Naive thymus-derived CD4-positive, alpha-beta T cell (primary cell): ENCODE measurements around the gene STAT6. TPM values are rescaled to one million over a fixed set of nuclear protein-coding genes. Genes with fewer than 3 reads are reported as not detected.
A peak's percentile ranks its signal among the peaks of the same experiment; 100 is the strongest.

ENCODE experiments used
- ATAC-seq: fragments of 150-1000 bp; cut with Tn5 transposase; 2 replicates; pipeline ENCODE4 v1.10.0; 2021; ENCODE audit warnings: mild to moderate bottlenecking, moderate library complexity
- CTCF ChIA-PET: fragments of 350-600 bp; sonication (Branson Sonifier 250); formaldehyde crosslinking; loops from one replicate; lab custom pipeline; 2021; ENCODE audit warnings: antibody characterized with exemption; lab: Charles Lee
- POLR2A ChIA-PET: fragments of 350-600 bp; sonication (Branson Sonifier 250); formaldehyde crosslinking; loops from one replicate; lab custom pipeline; 2021; ENCODE audit warnings: antibody characterized with exemption, inconsistent platforms; lab: Charles Lee
- DNase-seq, 9 donors: peaks; one replicate each; pipeline versions ENCODE4 v3.0.0 to v3.0.0-alpha.2; 2020 to 2022; ENCODE audit warnings: mixed read lengths in 1 of 9
- H3K27ac ChIP-seq: one replicate; pipeline ENCODE4 v1.7.0; 2013; ENCODE audit warnings: mild to moderate bottlenecking, low read depth, low read length, moderate library complexity
- H3K27me3 ChIP-seq, 2 donors: one replicate each; pipeline ENCODE4 v1.7.0; 2013; ENCODE audit warnings: low read length in 2 of 2, mild to moderate bottlenecking in 2 of 2, moderate library complexity in 2 of 2; ENCODE audit not compliant: control insufficient read depth in 2 of 2, insufficient read depth in 2 of 2
- H3K36me3 ChIP-seq, 3 experiments: 1 replicate in 2 of 3; 2 replicates in 1 of 3; pipeline ENCODE4 v1.7.0; 2013; ENCODE audit warnings: low read length in 3 of 3, mild to moderate bottlenecking in 3 of 3, moderate library complexity in 1 of 3; ENCODE audit not compliant: insufficient read depth in 3 of 3, control insufficient read depth in 2 of 3
- H3K4me1 ChIP-seq, 2 donors: one replicate each; pipeline ENCODE4 v1.7.0; 2013; ENCODE audit warnings: low read length in 2 of 2, mild to moderate bottlenecking in 2 of 2, moderate library complexity in 1 of 2; ENCODE audit not compliant: control insufficient read depth in 2 of 2, insufficient read depth in 2 of 2
- H3K4me3 ChIP-seq: 2 replicates; pipeline ENCODE4 v1.7.0; 2013; ENCODE audit warnings: mild to moderate bottlenecking, low read length
- H3K9me3 ChIP-seq, 3 experiments: 1 replicate in 2 of 3; 2 replicates in 1 of 3; pipeline ENCODE4 v1.7.0; 2013; ENCODE audit warnings: low read length in 3 of 3; ENCODE audit not compliant: control insufficient read depth in 2 of 3
- H3K27ac Mint-ChIP-seq, 9 donors: one replicate each; pipeline ENCODE4 v1.8.0; 2020 to 2022; ENCODE audit warnings: mixed read lengths in 9 of 9, mild to moderate bottlenecking in 8 of 9, moderate library complexity in 5 of 9, inconsistent platforms in 2 of 9
- H3K27me3 Mint-ChIP-seq, 5 donors: one replicate each; pipeline ENCODE4 v1.8.0; 2021 to 2022; ENCODE audit warnings: mixed read lengths in 5 of 5, mild to moderate bottlenecking in 1 of 5
- H3K36me3 Mint-ChIP-seq, 5 donors: one replicate each; pipeline ENCODE4 v1.8.0; 2020 to 2022; ENCODE audit warnings: mixed read lengths in 5 of 5, mild to moderate bottlenecking in 3 of 5, inconsistent platforms in 1 of 5
- H3K4me1 Mint-ChIP-seq, 7 donors: one replicate each; pipeline ENCODE4 v1.8.0; 2020 to 2022; ENCODE audit warnings: mixed read lengths in 7 of 7, mild to moderate bottlenecking in 3 of 7, inconsistent platforms in 1 of 7
- H3K4me3 Mint-ChIP-seq, 10 donors: one replicate each; pipeline ENCODE4 v1.8.0; 2020 to 2022; ENCODE audit warnings: mild to moderate bottlenecking in 10 of 10, mixed read lengths in 10 of 10, moderate library complexity in 6 of 10, inconsistent platforms in 2 of 10
- H3K9me3 Mint-ChIP-seq, 11 donors: one replicate each; pipeline ENCODE4 v1.8.0; 2020 to 2022; ENCODE audit warnings: mixed read lengths in 11 of 11, mild to moderate bottlenecking in 4 of 11, inconsistent platforms in 1 of 11, moderate library complexity in 1 of 11
- intact Hi-C, 2 donors: fragments of 100-400 bp; cut with micrococcal nuclease; formaldehyde crosslinking; loops; one replicate each; pipeline ENCODE4 v1.15.1; 2023
- polyA plus RNA-seq, 2 donors: library from polyadenylated mRNA; unstranded; fragments of 300-500 nt; fragmentation: Illumina TruSeq; gene quantifications; one replicate each; pipeline ENCODE4 v1.2.3, GENCODE V29; 2021
- total RNA-seq, 6 experiments: library from RNA in 5 of 6; stranded (reverse) in 5 of 6; gene quantifications; 1 replicate in 5 of 6; 2 replicates in 1 of 6; pipeline ENCODE4 v1.2.3 and lab custom pipeline; 2021 to 2026

Gene STAT6
- total and polyA plus RNA-seq, 7 experiments from 2014 or later, result 99.3 to 403 (median 231) TPM

GRCh38 chr12:57086493-57087009 lies 24.6 kb downstream of the STAT6 start:
- ChIA-PET POLR2A (interaction anchor here (1.2 to 17.0 kb wide), 2 partner anchors 10 to 19 kb away, joined by 5 to 401 read pairs; partner anchors contain the start of gene STAT6), CTCF (interaction anchor here (1.0 to 1.4 kb wide), 3 partner anchors 12 to 348 kb away, joined by 3 read pairs; no protein-coding TSS in a partner anchor)
- ATAC-seq, result no peak
- H3K27ac Mint-ChIP-seq, result peak overlapping the region; percentile 94 to 98 (median 97)
- Histone ChIP-seq H3K4me3 (peak overlapping the region; percentile 94), H3K27me3 (no peaks in the 10 kb centered on the region), H3K4me1 (peaks cover 18 to 25% of the 10 kb centered on the region in 2 donors), H3K9me3 (no peaks in the 10 kb centered on the region), H3K36me3 (peaks cover 0 to 17% (median 5%) of the 10 kb centered on the region in 3 experiments), H3K27ac (peak overlapping the region; percentile 100)
- DNase-seq, result peak in 6 of 9 donors; percentile 33 to 71 (median 44)
- H3K27me3 Mint-ChIP-seq, result no peaks in the 10 kb centered on the region
- peaks cover 32 to 55% (median 40%) of the 10 kb centered on the region in 7 donors for H3K4me1 Mint-ChIP-seq
- H3K9me3 Mint-ChIP-seq, result peaks cover 0 to 2% (median 0%) of the 10 kb centered on the region in 11 donors
- peaks cover 0 to 4% (median 0%) of the 10 kb centered on the region in 5 donors for H3K36me3 Mint-ChIP-seq
- H3K4me3 Mint-ChIP-seq, result peak overlapping the region; percentile 90 to 98 (median 94)
- intact Hi-C loops, result loop anchor here (1.0 to 5.0 kb wide), 10 partner anchors 17 to 1269 kb away; partner anchors contain the start of genes ARHGAP9 (in 2 of the 2), CDK4 (in 1 of the 2), CNPY2 (in 1 of the 2) and DDIT3 (in 1 of the 2)

- H3K4me1 Mint-ChIP-seq, result peaks cover 28 to 53% (median 37%) of the 10 kb centered on the region in 7 donors
These were observed 25.1 kb downstream of the STAT6 start for GRCh38 chr12:57085999-57086492.

GRCh38 chr12:57080855-57081254 lies 30.3 kb downstream of the STAT6 start:
- no peak for DNase-seq
- POLR2A ChIA-PET, result interaction anchor here (0.7 to 7.9 kb wide), 3 partner anchors 10 to 380 kb away, joined by 3 to 135 read pairs (median 92); partner anchors contain the start of genes NAB2 and STAT6
- ATAC-seq, result no peak
- Histone ChIP-seq H3K4me3 (no peak overlapping the region), H3K9me3 (no peaks in the 10 kb centered on the region), H3K4me1 (peaks cover 6 to 10% of the 10 kb centered on the region in 2 donors), H3K27ac (no peak overlapping the region), H3K27me3 (no peaks in the 10 kb centered on the region), H3K36me3 (peaks cover 0 to 4% (median 0%) of the 10 kb centered on the region in 3 experiments)
- peak overlapping the region in 2 of 9 donors; percentile 59 to 75 for H3K27ac Mint-ChIP-seq
- CTCF ChIA-PET, result interaction anchor here (0.9 to 4.4 kb wide), 4 partner anchors 9 to 30 kb away, joined by 3 to 54 read pairs (median 10); partner anchors contain the start of gene STAT6
- H3K4me1 Mint-ChIP-seq, result peaks cover 10 to 59% (median 35%) of the 10 kb centered on the region in 7 donors
- peaks cover 0 to 2% (median 0%) of the 10 kb centered on the region in 5 donors for H3K36me3 Mint-ChIP-seq
- H3K4me3 Mint-ChIP-seq, result peak overlapping the region in 1 of 10 donors; percentile 43
- intact Hi-C loops, result no loop called here
- H3K9me3 Mint-ChIP-seq, result no peaks in the 10 kb centered on the region
- no peaks in the 10 kb centered on the region for H3K27me3 Mint-ChIP-seq

More at GRCh38 chr12:57085999-57086492, 25.1 kb downstream of the STAT6 start:
- DNase-seq (peak in 1 of 9 donors; percentile 37), ATAC-seq (no peak)
- H3K27ac ChIP-seq, result peak overlapping the region; percentile 100
- Mint-ChIP-seq H3K27me3 (no peaks in the 10 kb centered on the region), H3K36me3 (peaks cover 0 to 4% (median 0%) of the 10 kb centered on the region in 5 donors), H3K9me3 (peaks cover 0 to 2% (median 0%) of the 10 kb centered on the region in 11 donors), H3K27ac (peak overlapping the region; percentile 94 to 98 (median 97)), H3K4me3 (peak overlapping the region; percentile 90 to 98 (median 94))
- H3K9me3 ChIP-seq, result no peaks in the 10 kb centered on the region
- peaks cover 18 to 20% of the 10 kb centered on the region in 2 donors for H3K4me1 ChIP-seq
- H3K27me3 ChIP-seq, result no peaks in the 10 kb centered on the region
- ChIA-PET CTCF (interaction anchor here (1.0 to 1.4 kb wide), 4 partner anchors 12 to 348 kb away, joined by 3 to 5 read pairs (median 3); partner anchors contain the start of gene STAT6), POLR2A (interaction anchor here (1.0 to 17.0 kb wide), 4 partner anchors 10 to 25 kb away, joined by 3 to 401 read pairs (median 10); partner anchors contain the start of gene STAT6)
- intact Hi-C loops, result loop anchor here (5.0 kb wide), 9 partner anchors 156 to 1269 kb away; partner anchors contain the start of genes ARHGAP9 (in 2 of the 2), CDK4 (in 1 of the 2), CNPY2 (in 1 of the 2) and DDIT3 (in 1 of the 2)
- H3K36me3 ChIP-seq, result peaks cover 0 to 12% (median under 1%) of the 10 kb centered on the region in 3 experiments
- H3K4me3 ChIP-seq, result peak overlapping the region; percentile 94

- POLR2A ChIA-PET, result interaction anchor here (0.7 to 7.9 kb wide), 13 partner anchors 9 to 720 kb away, joined by 3 to 135 read pairs (median 5); partner anchors contain the start of genes NAB2, PTGES3, STAT2 and STAT6
These were observed 31.3 kb downstream of the STAT6 start for GRCh38 chr12:57079821-57080220.

GRCh38 chr12:57078519-57079404 lies 32.4 kb downstream of the STAT6 start, which contains the start of gene NEMP1:
TSS of gene NEMP1 (minus strand) at chr12:57078791. CDS start at chr12:57078745, 46 bp downstream.
- Histone ChIP-seq H3K27me3 (no peaks in the 10 kb centered on the region), H3K36me3 (peaks cover 0 to 4% (median 0%) of the 10 kb centered on the region in 3 experiments), H3K9me3 (no peaks in the 10 kb centered on the region), H3K27ac (peak within 1 kb of the TSS; percentile 85), H3K4me3 (peak within 1 kb of the TSS; percentile 84), H3K4me1 (peaks cover 6 to 7% of the 10 kb centered on the region in 2 donors)
- peak within 1 kb of the TSS; percentile 89 to 99 (median 92) for H3K27ac Mint-ChIP-seq
- DNase-seq (peak; percentile 65 to 99 (median 98)), ATAC-seq (peak; percentile 98)
- H3K4me3 Mint-ChIP-seq, result peak within 1 kb of the TSS; percentile 86 to 99 (median 94)
- ChIA-PET POLR2A (interaction anchor here (0.8 to 7.9 kb wide), 18 partner anchors 10 to 719 kb away, joined by 3 to 135 read pairs (median 5); partner anchors contain the start of genes ATP5F1B, LRP1, NAB2 and PTGES3), CTCF (interaction anchor here (0.8 to 4.4 kb wide), 6 partner anchors 9 to 72 kb away, joined by 3 to 54 read pairs (median 10); partner anchors contain the start of genes STAT6 and ZBTB39)
- peaks cover 0 to 49% (median 25%) of the 10 kb centered on the region in 7 donors for H3K4me1 Mint-ChIP-seq
- H3K27me3 Mint-ChIP-seq, result no peaks in the 10 kb centered on the region
- H3K36me3 Mint-ChIP-seq, result peaks cover 0 to 5% (median 0%) of the 10 kb centered on the region in 5 donors
- intact Hi-C loops, result loop anchor here (1.0 to 5.0 kb wide), 11 partner anchors 9 to 1151 kb away; partner anchors contain the start of genes NACA (in 2 of the 2), PTGES3 (in 1 of the 2), PYM1 (in 1 of the 2) and STAT6 (in 1 of the 2)
- H3K9me3 Mint-ChIP-seq, result no peaks in the 10 kb centered on the region

More at GRCh38 chr12:57079821-57080220, 31.3 kb downstream of the STAT6 start:
- H3K27ac ChIP-seq, result peak overlapping the region; percentile 79
- peaks cover 0 to 49% (median 25%) of the 10 kb centered on the region in 7 donors for H3K4me1 Mint-ChIP-seq
- peaks cover 0 to 4% (median 0%) of the 10 kb centered on the region in 3 experiments for H3K36me3 ChIP-seq
- ATAC-seq, result no peak
- H3K27me3 ChIP-seq, result no peaks in the 10 kb centered on the region
- no peaks in the 10 kb centered on the region for H3K9me3 Mint-ChIP-seq
- H3K27ac Mint-ChIP-seq, result peak overlapping the region; percentile 65 to 99 (median 91)
- H3K27me3 Mint-ChIP-seq, result no peaks in the 10 kb centered on the region
- intact Hi-C loops, result loop anchor here (2.0 to 5.0 kb wide), 4 partner anchors 162 to 1153 kb away; partner anchors contain the start of genes NACA (in 1 of the 2), PYM1 (in 1 of the 2) and ZC3H10 (in 1 of the 2)
- H3K4me3 ChIP-seq, result no peak overlapping the region
- CTCF ChIA-PET, result interaction anchor here (0.8 to 4.4 kb wide), 6 partner anchors 11 to 73 kb away, joined by 3 to 54 read pairs (median 10); partner anchors contain the start of genes STAT6 and ZBTB39
- H3K9me3 ChIP-seq, result no peaks in the 10 kb centered on the region
- peaks cover 0 to 2% (median 0%) of the 10 kb centered on the region in 5 donors for H3K36me3 Mint-ChIP-seq
- H3K4me3 Mint-ChIP-seq, result peak overlapping the region in 7 of 10 donors; percentile 8 to 96 (median 43)
- peak in 1 of 9 donors; percentile 12 for DNase-seq
- H3K4me1 ChIP-seq, result peaks cover 6 to 7% of the 10 kb centered on the region in 2 donors
